NCI-H460 (cell line): ENCODE data around the gene BLMH. TPM values are rescaled to one million over a fixed set of nuclear protein-coding genes. Genes with fewer than 3 reads are reported as not detected.
A peak's percentile ranks its signal among the peaks of the same experiment; 100 is the strongest.

ENCODE experiments used
- DNase-seq: peaks from one replicate; pipeline ENCODE4 v3.0.0-alpha.2; 2016; ENCODE audit warnings: low read depth; ENCODE audit errors: extremely low read depth
- polyA plus RNA-seq: library from polyadenylated mRNA; depleted of rRNA; stranded (reverse); fragments of >200 nt; gene quantifications from 2 replicates; pipeline ENCODE4 v1.2.3, GENCODE V29; 2014; cell fraction: nucleus; rRNA removed
- total RNA-seq: library from RNA; depleted of rRNA; stranded (reverse); fragments of >200 nt; shearing (Covaris generic); gene quantifications from 2 replicates; pipeline ENCODE4 v1.2.3, GENCODE V29; 2014; rRNA removed

Gene BLMH
- 22.3 and 27.7 TPM in 2 replicates for total RNA-seq
- polyA plus RNA-seq = 39.1 and 39.9 TPM in 2 replicates

DNA sequence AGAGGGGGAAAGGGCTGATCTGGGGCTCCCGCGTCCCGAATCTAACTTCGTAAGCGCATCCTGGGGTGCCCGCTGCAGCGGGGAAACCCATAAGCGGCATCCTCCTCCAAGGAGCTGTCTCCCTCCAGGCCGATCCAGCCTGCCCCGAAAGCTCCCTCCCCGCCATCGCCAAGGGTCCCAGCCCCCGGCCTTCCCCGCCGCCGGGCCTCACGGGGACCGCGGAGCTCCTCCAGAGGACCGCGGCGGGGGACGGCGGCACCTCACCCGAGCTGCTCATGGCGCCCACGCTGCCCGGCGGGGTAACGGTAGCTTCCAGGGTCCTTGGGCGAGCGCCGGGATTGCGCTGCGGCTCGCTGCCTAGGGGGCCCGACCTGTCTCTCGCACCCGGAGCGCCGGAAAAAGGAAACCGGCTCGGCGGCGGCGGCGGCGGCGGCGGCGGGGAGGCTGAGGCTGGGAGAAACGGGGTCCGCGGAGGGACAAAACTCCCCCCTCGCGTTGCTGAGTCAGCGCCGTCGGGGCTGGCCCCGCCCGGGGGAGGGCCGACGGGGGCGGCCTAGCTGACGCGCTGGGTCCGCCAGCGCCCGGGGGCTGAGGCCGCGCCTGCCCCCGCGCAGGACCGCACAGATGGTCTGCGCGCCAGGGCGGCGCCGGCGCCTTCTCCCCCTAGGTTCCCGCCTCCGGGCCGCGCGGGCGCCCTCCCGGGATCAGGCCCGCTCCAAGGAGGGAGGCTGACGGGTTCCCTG, at the start of gene BLMH:
Gene BLMH (minus strand): TSS at position 402 of the 743 bp plus-strand sequence. CDS start 125 bp downstream, at position 277.
- DNase-seq = peak; percentile 70

DNA sequence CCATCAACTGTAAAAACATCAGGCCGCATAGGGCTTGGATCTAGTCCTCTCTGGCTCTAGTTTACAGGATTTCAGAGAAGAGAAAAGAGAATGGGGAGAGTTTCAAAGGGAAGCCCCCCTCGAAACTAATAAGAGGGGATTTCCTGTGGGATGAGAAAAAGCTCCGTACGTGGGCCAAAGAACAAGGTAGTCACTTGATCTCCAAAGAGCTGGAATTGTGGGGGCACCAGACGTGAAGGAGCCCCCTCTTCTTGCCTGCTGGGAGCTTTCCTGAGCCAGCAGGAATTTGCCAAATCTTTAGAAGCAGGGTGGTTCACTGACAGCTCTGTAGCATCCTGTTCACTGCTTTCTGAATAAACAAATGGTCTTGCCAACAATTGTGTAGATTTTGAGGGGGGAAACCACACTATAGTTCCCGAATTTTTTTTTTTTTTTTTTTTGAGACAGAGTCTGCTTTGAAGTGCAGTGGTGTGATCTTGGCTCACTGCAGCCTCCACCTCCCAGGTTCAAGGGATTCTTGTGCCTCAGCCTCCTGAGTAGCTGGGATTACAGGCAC, 49.1 kb upstream of the BLMH start:
- DNase-seq = no peak

DNA sequence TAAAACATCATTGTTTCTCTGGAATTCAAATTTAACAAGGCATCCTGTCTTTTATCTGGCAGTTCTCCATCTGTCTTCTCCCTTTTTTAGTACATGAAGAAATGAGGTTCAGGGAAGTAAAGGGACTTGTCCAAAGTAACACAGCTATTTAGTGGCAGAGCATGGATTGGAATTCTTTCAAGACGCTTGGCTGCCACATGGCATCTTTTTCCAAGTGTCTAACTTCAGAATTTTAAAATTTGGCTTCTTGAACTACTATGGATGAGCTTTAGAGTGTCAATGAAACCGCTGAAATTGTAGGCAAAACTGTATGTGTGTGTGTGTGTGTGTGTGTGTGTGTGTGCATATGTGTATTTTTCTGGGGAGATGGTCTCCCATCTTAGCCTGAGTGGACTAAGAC, 47.3 kb upstream of the BLMH start:
- DNase-seq = no peak

GRCh38 chr17:30337393-30337999, 45.8 kb upstream of the BLMH start:
- DNase-seq = no peak

- DNase-seq = peak; percentile 64
Observed at GRCh38 chr17:30336369-30337171, 44.8 kb upstream of the BLMH start.

- no peak for DNase-seq
Observed at GRCh38 chr17:30334421-30334820, 42.7 kb upstream of the BLMH start.

GRCh38 chr17:30333503-30334360, 42.0 kb upstream of the BLMH start, which contains the start of gene TMIGD1:
Gene TMIGD1 (minus strand): TSS chr17:30334057. CDS start chr17:30332133, 1,924 bp downstream.
- DNase-seq = no peak

DNA sequence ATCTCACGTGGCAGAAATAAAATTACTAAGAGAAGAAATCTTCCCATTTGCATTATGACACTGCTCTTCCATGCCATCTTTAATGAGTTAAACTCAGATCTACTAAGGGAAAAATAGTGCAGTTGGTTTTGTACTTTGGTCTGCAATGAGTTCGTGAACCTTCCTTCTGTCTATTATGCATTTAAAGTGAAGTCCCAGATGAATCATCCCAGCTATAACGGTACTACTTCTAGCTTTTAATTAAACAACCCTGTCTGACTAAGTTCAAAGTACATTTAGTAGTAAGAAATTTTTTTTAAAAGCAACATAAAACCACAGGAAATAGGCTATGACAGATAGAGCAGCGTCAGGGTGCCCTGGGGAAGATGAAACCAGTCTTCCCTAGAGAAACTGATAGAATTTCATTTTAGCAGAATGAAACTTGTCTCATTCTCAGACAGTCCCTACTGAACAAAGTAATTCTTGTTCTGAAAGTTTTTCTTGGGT, 40.4 kb upstream of the BLMH start:
- DNase-seq = no peak

DNA sequence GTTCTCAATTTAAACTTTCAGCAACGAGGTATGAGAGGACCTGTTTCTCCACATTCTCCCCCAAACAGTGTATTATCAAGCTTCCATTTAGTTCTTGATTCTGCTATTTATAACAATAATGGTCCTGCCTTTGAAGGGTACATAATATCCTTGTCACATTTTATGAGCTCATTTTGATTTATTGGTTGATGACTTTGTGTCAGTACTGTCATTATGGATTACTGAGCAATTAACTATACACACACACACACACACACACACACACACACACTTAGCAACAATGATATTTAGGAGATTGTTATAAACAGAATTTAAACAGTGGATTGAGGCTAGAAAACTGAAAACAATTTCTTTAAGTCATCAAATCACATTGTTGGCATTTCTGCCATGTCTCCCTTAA, 35.1 kb upstream of the BLMH start:
- DNase-seq = no peak

- DNase-seq = no peak
Observed at GRCh38 chr17:30324723-30325122, 33.0 kb upstream of the BLMH start.

DNA sequence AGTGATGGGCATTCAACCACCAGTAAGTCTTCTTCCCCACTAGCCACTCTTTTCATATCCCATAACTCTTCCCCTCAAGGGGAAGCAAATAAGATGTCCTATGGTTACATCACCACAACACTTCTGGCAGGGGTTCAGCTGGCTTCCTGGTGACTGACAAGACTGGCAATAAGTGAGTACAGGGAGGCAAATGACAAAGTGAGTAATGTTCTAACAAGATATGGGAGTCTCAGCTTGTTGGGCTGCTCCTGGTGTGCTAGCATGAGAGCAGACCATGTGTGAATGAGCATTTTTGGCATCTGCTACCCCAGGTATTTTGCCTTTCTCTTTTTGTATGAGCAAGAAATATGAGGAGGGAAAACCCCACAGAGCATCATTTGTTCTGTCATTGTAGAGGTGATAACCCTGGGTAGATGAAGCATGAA, 32.2 kb upstream of the BLMH start:
- peak; percentile 66 for DNase-seq

DNA sequence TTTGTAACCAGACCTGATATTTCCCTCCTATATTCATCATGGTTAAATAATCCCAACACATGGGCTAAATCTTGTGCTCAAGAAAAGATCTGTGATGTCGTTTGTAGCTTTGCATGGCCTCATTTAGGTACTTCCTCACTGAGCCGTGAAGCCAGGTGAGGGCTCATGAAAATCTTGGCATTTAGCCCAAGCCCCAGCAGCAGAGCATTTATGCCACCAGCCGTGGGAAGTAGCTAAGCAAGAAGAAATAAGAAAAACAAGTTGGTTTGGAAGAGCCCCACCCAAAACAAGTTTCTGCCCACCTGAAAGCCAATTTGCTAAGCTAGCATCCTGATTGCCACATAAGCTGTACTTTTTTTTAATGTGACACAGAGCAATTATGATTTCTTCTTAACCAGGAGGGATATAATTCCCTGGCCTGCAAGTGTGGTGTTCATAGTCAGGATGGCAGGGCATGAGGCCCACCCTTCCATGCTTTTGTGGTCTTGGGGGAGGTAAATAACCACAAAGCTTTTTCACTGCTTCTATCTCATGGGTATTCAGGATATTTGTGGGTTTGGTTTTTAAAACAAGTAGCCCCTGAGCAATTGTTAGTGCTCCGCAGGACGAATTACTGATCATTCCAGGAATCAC, 31.6 kb upstream of the BLMH start:
- no peak for DNase-seq

DNA sequence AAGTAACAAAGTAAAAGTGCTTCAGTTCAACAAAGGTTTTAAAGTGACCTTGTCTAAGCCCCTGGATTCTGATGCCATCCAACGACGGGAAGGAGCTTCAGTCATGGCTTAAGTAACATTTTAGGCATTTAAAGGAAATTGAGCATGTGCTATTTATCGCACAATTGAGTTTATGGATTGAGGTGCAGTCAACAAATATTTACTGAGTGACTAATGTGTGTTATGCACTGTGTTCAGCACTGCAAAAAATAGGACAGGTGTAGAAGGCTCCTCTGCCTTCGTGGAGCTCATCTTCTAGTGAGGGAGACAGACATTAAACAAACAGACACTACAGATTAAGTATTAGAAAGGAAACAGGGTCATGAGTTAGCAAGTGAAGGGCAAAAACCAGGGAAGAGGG, 29.6 kb upstream of the BLMH start:
- no peak for DNase-seq

DNA sequence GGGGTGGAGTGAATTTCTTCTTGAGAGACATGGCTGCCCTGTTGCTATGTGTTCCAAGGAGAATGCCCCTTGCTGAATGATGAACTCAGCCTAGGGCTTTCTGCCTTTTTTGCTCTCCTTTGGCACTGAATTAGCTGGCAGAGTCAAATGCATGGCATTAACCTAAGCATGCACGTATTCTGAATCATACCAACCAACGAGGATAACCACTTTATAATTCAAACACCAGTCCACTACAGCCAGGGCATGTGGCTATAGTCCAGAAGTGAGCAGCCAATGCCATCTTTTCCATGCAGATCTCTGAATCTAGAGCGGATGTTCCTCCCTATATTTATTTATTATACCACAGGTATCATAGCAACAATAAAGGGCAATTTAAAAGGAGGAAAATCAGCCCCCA, 26.4 kb upstream of the BLMH start:
- DNase-seq = no peak

DNA sequence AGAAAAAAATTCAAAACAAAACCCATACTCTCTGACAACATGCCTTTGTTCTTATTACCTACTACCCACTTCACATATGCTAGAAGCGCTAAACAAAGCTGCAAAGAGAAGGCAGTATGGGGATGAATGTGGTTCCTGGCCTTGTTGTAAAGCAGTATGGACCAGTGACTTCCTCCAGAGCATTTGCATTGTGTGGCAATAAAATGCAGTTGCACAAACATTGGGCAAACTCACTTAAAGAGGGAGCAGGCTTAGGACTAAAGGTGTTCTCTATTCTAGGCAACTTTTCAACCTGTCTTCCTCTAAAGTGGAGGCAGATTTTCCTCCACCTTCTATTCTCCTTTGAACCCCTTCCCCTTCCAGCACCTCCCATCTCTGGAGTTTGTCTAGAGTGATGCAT, 25.0 kb upstream of the BLMH start:
- no peak for DNase-seq

DNA sequence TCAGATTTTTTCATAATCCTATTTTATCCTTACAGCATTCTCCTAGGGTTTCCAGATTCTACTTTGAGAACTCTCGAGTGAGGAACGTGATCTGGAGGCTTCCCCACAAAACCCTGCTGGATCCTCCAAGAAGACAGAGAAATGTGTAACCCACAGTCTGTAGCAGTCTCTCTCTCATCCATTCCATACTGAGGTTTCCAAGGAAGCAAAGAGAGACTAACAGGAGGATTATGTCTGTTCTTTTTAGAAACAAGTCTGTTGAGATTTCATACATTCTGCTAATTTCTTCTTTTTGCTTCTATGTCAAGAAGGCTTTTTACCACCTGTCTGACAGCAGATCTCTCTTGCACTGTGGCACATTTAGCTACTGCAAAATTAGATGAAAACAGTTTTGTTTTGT, 23.4 kb upstream of the BLMH start:
- DNase-seq = no peak

DNA sequence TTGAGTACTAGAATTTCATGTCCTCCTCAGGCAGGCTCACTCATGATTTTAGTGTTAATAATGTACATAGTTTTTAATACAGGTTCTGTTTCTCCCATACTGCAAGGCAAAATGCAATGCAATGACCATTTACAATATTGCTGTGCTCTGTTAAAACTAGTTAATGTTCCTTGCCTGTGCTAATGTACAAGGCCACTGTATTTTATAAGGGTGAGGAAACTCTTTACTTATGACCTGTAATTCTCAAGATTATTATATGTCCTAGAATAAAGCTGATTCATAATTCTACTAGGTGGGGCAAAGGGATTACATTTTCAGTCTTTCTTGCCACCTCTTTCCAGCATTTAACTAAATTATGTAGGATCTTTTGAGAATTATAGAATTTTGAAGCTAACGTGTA, 22.7 kb upstream of the BLMH start:
- DNase-seq = no peak

DNA sequence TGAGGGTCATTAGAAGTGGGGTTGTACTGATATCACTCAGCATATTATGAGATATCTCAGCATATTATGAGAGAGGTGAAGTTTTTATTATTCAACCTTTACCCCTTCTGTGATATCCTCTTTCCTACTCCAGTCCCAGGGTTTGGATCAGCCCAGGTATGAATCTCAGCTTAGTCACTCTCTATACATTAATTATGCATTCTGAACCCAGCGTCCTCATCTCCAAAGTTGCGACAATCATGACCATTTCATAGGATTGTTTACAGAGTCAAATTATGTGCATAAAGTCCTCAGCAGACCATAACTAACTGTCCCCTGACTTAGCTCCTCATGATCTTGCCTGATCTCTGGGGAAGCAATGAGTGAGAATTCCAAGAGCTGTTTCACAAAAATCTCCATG, 20.5 kb upstream of the BLMH start:
- no peak for DNase-seq

DNA sequence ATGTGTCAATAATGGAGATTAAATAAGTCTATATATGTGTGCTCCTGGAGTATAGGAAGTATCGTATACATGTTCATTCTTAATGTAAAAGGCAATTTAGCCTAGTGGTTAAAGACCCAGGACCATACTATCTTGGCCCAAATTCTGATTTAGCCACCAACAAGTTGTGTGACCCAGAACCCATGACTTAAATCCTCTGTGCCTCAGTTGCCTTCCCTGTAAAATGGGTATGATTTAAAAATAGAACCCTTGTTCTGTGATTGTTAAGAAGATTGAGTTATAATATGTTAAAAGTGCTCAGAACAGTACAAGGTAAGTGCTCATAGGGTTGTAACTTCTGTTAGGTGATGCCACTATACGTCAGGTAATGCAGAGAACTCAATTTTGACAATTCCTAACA, 18.8 kb upstream of the BLMH start:
- DNase-seq = no peak

GRCh38 chr17:30309591-30309990, 17.8 kb upstream of the BLMH start:
- DNase-seq = no peak
